HepG2 (cell line): ENCODE measurements around the gene TOP1. TPM values are rescaled to one million over a fixed set of nuclear protein-coding genes. Genes with fewer than 3 reads are reported as not detected.

Experiments
- ARNT ChIP-seq: fragments of 450-650 bp; IDR thresholded peaks from 2 replicates; pipeline ENCODE4 v1.6.1; 2017
- ATAD3A ChIP-seq: sonication (generic); formaldehyde crosslinking; IDR thresholded peaks from 2 replicates; pipeline ENCODE4 v1.4.0; 2020; ENCODE audit warnings: missing genetic modification reagents
- EZH2 ChIP-seq: conservative IDR thresholded peaks from 2 replicates; pipeline ENCODE4 v1.6.1; 2012; ENCODE audit warnings: mild to moderate bottlenecking, low read depth, low read length, moderate library complexity
- GFI1 ChIP-seq: sonication (generic); formaldehyde crosslinking; IDR thresholded peaks from 2 replicates; pipeline ENCODE4 v1.5.0; 2020; ENCODE audit warnings: missing genetic modification reagents, mild to moderate bottlenecking, borderline replicate concordance
- GTF2F1 ChIP-seq: fragments of 150-350 bp; IDR thresholded peaks from 2 replicates; pipeline ENCODE4 v1.6.1; 2014; ENCODE audit warnings: low read length
- IRF2 ChIP-seq: IDR thresholded peaks from 2 replicates; pipeline ENCODE4 v1.6.1; 2018; ENCODE audit warnings: missing genetic modification reagents, missing compliant biosample characterization
- MZF1 ChIP-seq: sonication (generic); formaldehyde crosslinking; IDR thresholded peaks from 2 replicates; pipeline ENCODE4 v1.8.1; 2023; ENCODE audit warnings: mild to moderate bottlenecking, missing genetic modification reagents, borderline replicate concordance
- NRL ChIP-seq: sonication (generic); formaldehyde crosslinking; IDR thresholded peaks from 2 replicates; pipeline ENCODE4 v1.5.0; 2020; ENCODE audit warnings: missing genetic modification reagents, mild to moderate bottlenecking, moderate library complexity, borderline replicate concordance
- RBFOX2 ChIP-seq: fragments of 200-400 bp; formaldehyde crosslinking; IDR thresholded peaks from 2 replicates; pipeline ENCODE4 v1.6.1; 2017; ENCODE audit warnings: low read depth, mild to moderate bottlenecking, low read length
- SNAPC4 ChIP-seq: sonication (generic); formaldehyde crosslinking; IDR thresholded peaks from 2 replicates; pipeline ENCODE4 v1.4.0; 2020; ENCODE audit warnings: mild to moderate bottlenecking, missing genetic modification reagents
- SOX13 ChIP-seq, 3 experiments: fragments of 450-650 bp in 1 of 3; sonication (generic) in 1 of 3; formaldehyde crosslinking in 1 of 3; IDR thresholded peaks in 2 of 3; conservative IDR thresholded peaks in 1 of 3; 2 replicates each; pipeline versions ENCODE4 v1.5.0 to v1.6.1; 2016 to 2020; ENCODE audit warnings: antibody characterized with exemption in 1 of 3, mild to moderate bottlenecking in 1 of 3, missing compliant biosample characterization in 1 of 3, missing genetic modification reagents in 1 of 3, moderate library complexity in 1 of 3
- U2AF1 ChIP-seq: fragments of 200-400 bp; formaldehyde crosslinking; optimal IDR thresholded peaks from 2 replicates; pipeline ENCODE3; 2017; ENCODE audit warnings: mild to moderate bottlenecking, low read depth, low read length
- USF2 ChIP-seq, 2 experiments: sonication (generic) in 1 of 2; formaldehyde crosslinking in 1 of 2; IDR thresholded peaks; 2 replicates each; pipeline versions ENCODE4 v1.5.1 to v1.6.1; 2011 to 2020; ENCODE audit warnings: borderline replicate concordance in 1 of 2, low read depth in 1 of 2, low read length in 1 of 2, mild to moderate bottlenecking in 1 of 2, missing genetic modification reagents in 1 of 2, moderate library complexity in 1 of 2
- WIZ ChIP-seq: sonication (generic); formaldehyde crosslinking; IDR thresholded peaks from 2 replicates; pipeline ENCODE4 v1.5.1; 2020; ENCODE audit warnings: mild to moderate bottlenecking, missing genetic modification reagents
- ZBTB42 ChIP-seq: sonication (generic); formaldehyde crosslinking; IDR thresholded peaks from 2 replicates; pipeline ENCODE4 v1.5.0; 2020; ENCODE audit warnings: mild to moderate bottlenecking, missing genetic modification reagents
- ZBTB46 ChIP-seq: sonication (generic); formaldehyde crosslinking; IDR thresholded peaks from 2 replicates; pipeline ENCODE4 v1.4.0; 2020; ENCODE audit warnings: mild to moderate bottlenecking, missing genetic modification reagents, borderline replicate concordance
- ZFP90 ChIP-seq: sonication (generic); formaldehyde crosslinking; IDR thresholded peaks from 2 replicates; pipeline ENCODE4 v1.8.0; 2022; ENCODE audit warnings: missing genetic modification reagents, mild to moderate bottlenecking, inconsistent platforms, borderline replicate concordance
- ZNF839 ChIP-seq: sonication (generic); formaldehyde crosslinking; IDR thresholded peaks from 2 replicates; pipeline ENCODE4 v1.4.0; 2020; ENCODE audit warnings: missing genetic modification reagents, mild to moderate bottlenecking, borderline replicate concordance
- polyA plus RNA-seq, 8 experiments: library from polyadenylated mRNA; depleted of rRNA in 3 of 8; stranded (reverse) in 7 of 8; unstranded in 1 of 8; fragments of >200 nt; fragmentation: Illumina TruSeq in 4 of 8; extraction: Trizol in 4 of 8; gene quantifications; 2 replicates each; pipeline versions ENCODE4 v1.2.1 to v1.2.3, GENCODE V29; 2011 to 2016; ENCODE audit warnings: low read depth in 4 of 8, missing spikeins in 1 of 8, mixed read lengths in 1 of 8; ENCODE audit not compliant: insufficient read depth in 1 of 8
- total RNA-seq, 5 experiments: library from RNA; depleted of rRNA; stranded (reverse); fragments of >200 nt; fragmentation: Illumina TruSeq; extraction: Trizol; gene quantifications; 2 replicates each; pipeline ENCODE4 v1.2.3, GENCODE V29; 2016; ENCODE audit warnings: low read depth in 1 of 5

Gene TOP1
- total and polyA plus RNA-seq, 2 of the 13 experiments (the other 11 are each of a cell fraction or from before 2014, with no cell fraction given) = 10.2 to 19.4 TPM

GRCh38 chr20:41028359-41029149 is at the start of gene TOP1 (continued):
- peak; percentile 80 for TF ChIP-seq NRL (CRISPR knock-in tag)
- TF ChIP-seq ATAD3A (CRISPR knock-in tag) = 0 out of 2 replicates have a peak, but pooled peaks have one; percentile 47
- 0 out of 2 replicates have a peak, but pooled peaks have one; percentile 46 for TF ChIP-seq ZNF839 (CRISPR knock-in tag)
- TF ChIP-seq MZF1 (CRISPR knock-in tag) = peak; percentile 51; the same call in 1 of the 2 replicates
- TF ChIP-seq RBFOX2 = peak; percentile 99
- TF ChIP-seq WIZ (CRISPR knock-in tag) = peak; percentile 28; the same call in 1 of the 2 replicates
- TF ChIP-seq EZH2 = no peak
- TF ChIP-seq SOX13 (IDR thresholded peaks at IDR 0.05) = no peak
- no peak; a peak in 1 of 4 replicates for TF ChIP-seq SOX13 (CRISPR knock-in tag; conservative IDR thresholded peaks at IDR 0.05 in 1 of 2, IDR thresholded peaks at IDR 0.05 in 1 of 2)
- TF ChIP-seq ZFP90 = no peak; the same call in none of the 2 replicates
- TF ChIP-seq IRF2 (CRISPR knock-in tag) = peak; percentile 73; the same call in 1 of the 2 replicates
- peak; percentile 84 for TF ChIP-seq USF2 (IDR thresholded peaks at IDR 0.05; ENCODE audit: low read depth, low read length)
- TF ChIP-seq USF2 (CRISPR knock-in tag; IDR thresholded peaks at IDR 0.05; ENCODE audit: borderline replicate concordance) = peak; percentile 95; the same call in 1 of the 2 replicates
- no peak; the same call in 1 of the 2 replicates for TF ChIP-seq GTF2F1
- TF ChIP-seq SNAPC4 (CRISPR knock-in tag) = peak; percentile 96
- TF ChIP-seq ZBTB42 (CRISPR knock-in tag) = 0 out of 2 replicates have a peak, but pooled peaks have one; percentile 52
- TF ChIP-seq GFI1 (CRISPR knock-in tag) = no peak; the same call in 1 of the 2 replicates
- TF ChIP-seq ZBTB46 (CRISPR knock-in tag) = 0 out of 2 replicates have a peak, but pooled peaks have one; percentile 70
- peak; percentile 67 for TF ChIP-seq U2AF1
- TF ChIP-seq ARNT = no peak
